ENCODE data around the gene ELOA2. TPM values are rescaled to one million over a fixed set of nuclear protein-coding genes. Genes with fewer than 3 reads are reported as not detected.

ELOA2 gene
- total RNA-seq, result not detected in 2 replicates
- long read RNA-seq, result 0 reads

DNA sequence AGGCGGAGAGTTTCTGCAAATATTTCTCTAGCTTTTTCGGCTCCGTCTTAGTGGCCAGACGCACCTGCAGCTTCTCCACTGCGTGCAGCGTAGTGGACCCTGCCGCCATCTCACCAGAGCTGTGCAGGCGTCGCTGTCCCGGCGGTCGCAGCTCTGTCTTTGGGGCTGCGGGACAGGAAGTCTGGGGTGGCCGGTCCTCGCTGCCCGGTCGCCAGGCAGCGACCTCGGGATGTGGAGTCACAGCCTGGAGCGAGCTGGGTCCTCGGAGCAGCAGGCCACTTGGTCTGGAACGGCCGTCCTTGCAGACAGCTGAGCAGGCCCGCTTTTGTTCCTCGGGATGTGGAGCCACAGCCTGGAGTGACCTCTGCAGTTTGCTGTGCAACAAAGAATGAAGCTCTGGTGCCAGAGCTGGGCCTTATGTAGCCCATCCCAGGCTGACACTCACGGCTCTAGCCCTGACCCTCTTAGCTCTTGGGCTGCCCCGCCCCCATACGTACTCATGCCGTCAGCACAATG, at the start of gene ELOA2:
ELOA2 (minus strand) TSS at position 466 of the 516 bp plus-strand sequence; CDS start at position 109, 357 bp downstream.
- no peak for TF ChIP-seq CTCF (IDR thresholded peaks at IDR 0.05; ENCODE audit: unreplicated experiment)
- Mint-ChIP-seq H3K27ac (no peak within 1 kb of the TSS), H3K27me3 (no peaks in the 10 kb centered on the region), H3K9me3 (ENCODE audit: low read depth) (peaks cover 4% of the 10 kb centered on the region), H3K4me3 (ENCODE audit: low read depth) (no peak within 1 kb of the TSS), H3K4me1 (ENCODE audit: low read depth) (no peaks in the 10 kb centered on the region), H3K36me3 (ENCODE audit: insufficient read depth) (peaks cover 2% of the 10 kb centered on the region)
- DNase-seq (ENCODE audit: low spot score, unreplicated experiment), result no peak

DNA sequence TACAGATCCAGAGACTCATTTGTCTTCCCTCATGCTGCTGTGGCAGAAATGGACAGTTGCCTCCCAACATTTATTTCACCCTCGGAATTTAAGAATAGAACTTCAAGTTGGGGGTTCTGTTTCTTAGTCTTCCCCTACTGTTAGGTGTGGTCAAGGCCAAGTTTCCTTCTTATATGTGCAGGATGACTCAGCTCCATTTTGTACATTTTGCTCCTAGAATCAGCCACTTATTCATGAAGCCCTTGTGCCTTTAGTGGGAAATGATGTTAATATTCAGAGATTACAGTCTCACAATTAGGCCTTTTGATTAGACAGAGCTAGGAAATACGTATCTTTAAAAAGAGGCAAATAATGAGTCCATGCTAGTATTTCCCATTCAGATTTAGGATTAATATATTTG, 46.2 kb upstream of the ELOA2 start:
- Mint-ChIP-seq H3K4me1 (ENCODE audit: low read depth) (no peaks in the 10 kb centered on the region), H3K36me3 (ENCODE audit: insufficient read depth) (no peaks in the 10 kb centered on the region), H3K4me3 (ENCODE audit: low read depth) (no peak overlapping the region), H3K27ac (no peak overlapping the region), H3K27me3 (no peaks in the 10 kb centered on the region), H3K9me3 (ENCODE audit: low read depth) (no peaks in the 10 kb centered on the region)
- no peak for TF ChIP-seq CTCF (IDR thresholded peaks at IDR 0.05; ENCODE audit: unreplicated experiment)
- DNase-seq (ENCODE audit: low spot score, unreplicated experiment), result no peak

DNA sequence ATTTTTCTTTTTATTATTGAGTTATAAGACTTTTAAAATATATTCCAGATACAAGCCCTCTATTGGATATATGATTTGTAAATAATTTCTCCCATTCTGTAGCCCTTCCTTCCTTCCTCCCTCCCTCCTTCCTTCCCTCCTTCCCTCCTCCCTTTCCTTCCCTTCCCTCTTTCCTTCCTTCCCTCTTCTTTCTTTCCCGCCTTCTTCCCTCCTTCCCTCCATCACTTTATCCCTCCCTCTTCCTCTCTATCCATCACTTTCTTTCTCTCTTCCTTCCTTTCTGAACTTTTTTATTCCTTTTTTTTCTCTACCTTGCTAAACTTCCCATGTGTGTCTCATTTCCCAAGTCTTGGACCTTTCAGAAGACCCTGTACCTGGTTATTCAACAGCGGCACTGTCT, 45.5 kb upstream of the ELOA2 start:
- no peaks in the 10 kb centered on the region for H3K36me3 Mint-ChIP-seq (ENCODE audit: insufficient read depth)
- H3K27ac Mint-ChIP-seq, result no peak overlapping the region
- H3K27me3 Mint-ChIP-seq, result no peaks in the 10 kb centered on the region
- no peak for TF ChIP-seq CTCF (IDR thresholded peaks at IDR 0.05; ENCODE audit: unreplicated experiment)
- H3K4me1 Mint-ChIP-seq (ENCODE audit: low read depth), result no peaks in the 10 kb centered on the region
- no peak overlapping the region for H3K4me3 Mint-ChIP-seq (ENCODE audit: low read depth)
- H3K9me3 Mint-ChIP-seq (ENCODE audit: low read depth), result no peaks in the 10 kb centered on the region
- no peak for DNase-seq (ENCODE audit: low spot score, unreplicated experiment)

GRCh38 chr18:47077111-47077510, 41.7 kb upstream of the ELOA2 start:
- Mint-ChIP-seq H3K27ac (no peak overlapping the region), H3K36me3 (ENCODE audit: insufficient read depth) (no peaks in the 10 kb centered on the region), H3K4me1 (ENCODE audit: low read depth) (no peaks in the 10 kb centered on the region), H3K9me3 (ENCODE audit: low read depth) (no peaks in the 10 kb centered on the region), H3K27me3 (no peaks in the 10 kb centered on the region), H3K4me3 (ENCODE audit: low read depth) (no peak overlapping the region)
- no peak for DNase-seq (ENCODE audit: low spot score, unreplicated experiment)
- no peak for TF ChIP-seq CTCF (IDR thresholded peaks at IDR 0.05; ENCODE audit: unreplicated experiment)

DNA sequence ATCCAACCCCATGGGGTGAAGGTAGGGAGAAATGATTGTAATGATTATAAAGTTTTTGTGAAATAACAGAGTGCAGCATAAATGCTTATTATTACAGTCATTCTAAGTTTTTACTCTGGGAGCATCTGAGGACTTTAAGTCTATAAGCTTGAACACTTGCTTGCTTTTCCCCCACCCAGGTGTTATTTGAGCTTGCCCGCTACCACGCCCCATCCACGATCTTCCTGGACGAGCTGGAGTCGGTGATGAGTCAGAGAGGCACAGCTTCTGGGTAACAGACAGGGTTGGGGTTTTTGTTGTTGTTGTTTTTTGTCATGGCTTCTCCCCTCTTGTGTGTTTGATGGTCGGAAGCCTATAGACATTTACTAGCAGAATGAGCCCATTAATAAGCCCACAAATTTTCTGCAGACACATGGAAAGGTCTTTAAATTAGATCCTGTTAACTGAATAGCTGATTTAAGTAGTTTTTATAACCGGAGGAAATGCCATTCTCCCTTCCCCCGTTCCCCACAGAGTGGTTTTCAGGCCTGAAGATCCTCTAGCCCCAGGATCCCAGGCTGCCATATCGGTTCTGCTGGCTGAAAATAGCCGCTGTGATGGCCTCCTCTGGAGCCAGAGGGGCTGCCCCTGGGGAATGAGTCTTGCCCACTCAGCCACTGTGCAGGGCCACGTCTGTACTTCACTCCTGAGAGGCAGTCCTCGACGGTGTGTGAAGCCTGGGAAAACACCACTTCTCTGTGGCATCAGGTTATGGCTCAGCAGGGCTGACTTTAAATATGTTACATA, 39.9 kb upstream of the ELOA2 start:
- Mint-ChIP-seq H3K4me1 (ENCODE audit: low read depth) (no peaks in the 10 kb centered on the region), H3K4me3 (ENCODE audit: low read depth) (no peak overlapping the region), H3K9me3 (ENCODE audit: low read depth) (no peaks in the 10 kb centered on the region), H3K36me3 (ENCODE audit: insufficient read depth) (no peaks in the 10 kb centered on the region), H3K27me3 (no peaks in the 10 kb centered on the region), H3K27ac (no peak overlapping the region)
- TF ChIP-seq CTCF (IDR thresholded peaks at IDR 0.05; ENCODE audit: unreplicated experiment), result no peak
- DNase-seq (ENCODE audit: low spot score, unreplicated experiment), result no peak

All from progenitor cell of endocrine pancreas (in vitro differentiated cells).